ENCODE results near the gene CCR2.

CCR2 gene

DNA sequence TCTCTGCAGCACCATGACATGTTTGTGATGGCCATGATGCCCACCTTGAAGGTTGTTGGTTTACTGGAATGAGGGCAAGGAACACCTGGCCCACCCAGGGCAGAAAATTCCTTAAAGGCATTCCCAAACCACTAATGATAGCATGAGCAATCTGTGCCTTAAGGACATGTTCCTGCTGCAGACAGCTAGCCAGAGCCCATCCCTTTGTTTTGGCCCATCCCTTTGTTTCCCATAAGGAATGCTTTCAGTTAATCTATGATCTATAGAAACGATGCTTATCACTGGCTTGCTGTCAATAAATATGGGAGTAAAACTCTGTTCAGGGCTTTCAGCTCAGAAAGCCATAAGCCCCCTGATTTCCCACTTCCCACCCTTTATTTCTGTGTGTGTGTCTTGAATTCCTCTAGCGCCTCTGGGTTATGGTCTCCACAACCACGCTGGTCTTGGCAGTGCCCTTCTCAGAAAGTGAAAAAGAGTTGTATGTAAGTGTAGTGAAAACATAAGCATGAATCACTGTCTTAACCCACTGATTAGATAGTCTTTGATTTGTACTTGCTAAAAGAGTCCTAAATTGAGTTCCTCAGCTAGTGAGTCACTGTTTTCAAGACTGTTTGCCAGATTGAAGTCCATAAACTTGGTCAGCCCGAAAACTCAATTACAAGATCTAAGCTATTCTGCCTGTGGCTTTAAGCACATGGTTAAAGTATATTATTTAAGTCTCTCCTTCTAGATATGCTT, 19.0 kb upstream of the CCR2 start:
- Histone ChIP-seq H3K27me3 (ENCODE audit: insufficient read depth, low read length, poor library complexity, severe bottlenecking) (no peaks in the 10 kb centered on the region), H3K9ac (ENCODE audit: low read depth, low read length, poor library complexity, severe bottlenecking) (no peak overlapping the region), H3K4me3 (ENCODE audit: low read length, poor library complexity, severe bottlenecking) (no peak overlapping the region), H3K4me1 (ENCODE audit: insufficient read depth, low read length, poor library complexity, severe bottlenecking) (peaks cover 8% of the 10 kb centered on the region), H3K9me3 (ENCODE audit: insufficient read depth, low read depth, low read length) (peaks cover 9% of the 10 kb centered on the region; the same call in 1 of the 2 replicates), H3K79me2 (ENCODE audit: insufficient read depth, low read length) (no peaks in the 10 kb centered on the region), H3K36me3 (ENCODE audit: insufficient read depth, low read length) (no peaks in the 10 kb centered on the region), H3K4me2 (ENCODE audit: low read depth, low read length, poor library complexity, severe bottlenecking) (no peak overlapping the region), H3F3A (ENCODE audit: low read depth) (no peaks in the 10 kb centered on the region), H3K9me2 (replicated peaks; ENCODE audit: low read depth, low read length) (no peaks in the 10 kb centered on the region), H4K20me1 (ENCODE audit: insufficient read depth, low read length, poor library complexity, severe bottlenecking) (no peaks in the 10 kb centered on the region), H2AFZ (ENCODE audit: low read length) (no peak overlapping the region)
- no peak for TF ChIP-seq CTCF (conservative IDR thresholded peaks at IDR 0.05; ENCODE audit: low read length)
- no peak for TF ChIP-seq EZH2phosphoT487 (IDR thresholded peaks at IDR 0.05; ENCODE audit: borderline replicate concordance)

DNA sequence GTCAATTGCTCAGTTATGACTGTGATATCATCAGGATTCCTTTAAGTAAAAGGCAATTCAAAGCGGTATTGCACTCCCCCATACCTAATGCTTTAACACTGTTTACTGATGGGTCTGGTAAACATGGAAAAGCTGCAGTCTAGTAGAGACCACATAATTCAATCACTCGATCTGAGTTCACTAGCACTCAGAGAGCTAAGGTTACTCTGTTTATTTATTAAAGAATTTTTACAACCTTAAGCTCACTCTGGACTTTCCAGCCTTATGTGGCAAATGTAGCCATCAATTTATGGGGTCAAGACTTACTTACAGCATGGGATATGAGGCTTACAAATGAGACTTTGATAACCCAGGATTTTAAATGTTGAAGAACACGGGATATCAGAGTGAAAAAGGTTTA, 18.4 kb upstream of the CCR2 start:
- H3K9ac ChIP-seq (ENCODE audit: low read depth, low read length, poor library complexity, severe bottlenecking) = no peak overlapping the region
- no peaks in the 10 kb centered on the region for H3K36me3 ChIP-seq (ENCODE audit: insufficient read depth, low read length)
- H3K9me3 ChIP-seq (ENCODE audit: insufficient read depth, low read depth, low read length) = peaks cover 9% of the 10 kb centered on the region; the same call in 1 of the 2 replicates

DNA sequence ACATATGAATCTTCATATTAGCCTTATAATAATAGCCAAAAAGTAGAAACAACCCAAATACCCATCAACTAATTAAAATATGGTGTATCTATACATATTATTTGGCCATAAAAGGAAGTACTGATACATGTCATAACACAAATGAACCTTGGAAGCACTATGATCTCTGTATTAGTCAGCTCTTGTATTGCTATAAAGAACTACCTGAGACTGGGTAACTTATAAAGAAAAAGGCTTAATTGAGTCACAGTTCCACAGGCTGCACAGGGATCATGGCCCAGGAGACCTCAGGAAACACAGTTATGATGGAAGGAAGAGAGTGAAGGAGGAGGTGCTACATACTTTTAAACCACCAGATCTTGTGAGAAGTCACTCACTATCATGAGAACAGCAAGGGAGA, 16.0 kb upstream of the CCR2 start:
- Histone ChIP-seq H3K9me2 (replicated peaks; ENCODE audit: low read depth, low read length) (no peaks in the 10 kb centered on the region), H3K36me3 (ENCODE audit: insufficient read depth, low read length) (no peaks in the 10 kb centered on the region), H3K9ac (ENCODE audit: low read depth, low read length, poor library complexity, severe bottlenecking) (no peak overlapping the region), H3K4me1 (ENCODE audit: insufficient read depth, low read length, poor library complexity, severe bottlenecking) (peaks cover 8% of the 10 kb centered on the region), H3K27me3 (ENCODE audit: insufficient read depth, low read length, poor library complexity, severe bottlenecking) (no peaks in the 10 kb centered on the region), H3K4me2 (ENCODE audit: low read depth, low read length, poor library complexity, severe bottlenecking) (no peak overlapping the region), H3K4me3 (ENCODE audit: low read length, poor library complexity, severe bottlenecking) (no peak overlapping the region), H2AFZ (ENCODE audit: low read length) (no peak overlapping the region), H3F3A (ENCODE audit: low read depth) (no peaks in the 10 kb centered on the region), H3K9me3 (ENCODE audit: insufficient read depth, low read depth, low read length) (peaks cover 9% of the 10 kb centered on the region; the same call in 1 of the 2 replicates), H4K20me1 (ENCODE audit: insufficient read depth, low read length, poor library complexity, severe bottlenecking) (no peaks in the 10 kb centered on the region), H3K79me2 (ENCODE audit: insufficient read depth, low read length) (no peaks in the 10 kb centered on the region)
- no peak for TF ChIP-seq CTCF (conservative IDR thresholded peaks at IDR 0.05; ENCODE audit: low read length)
- TF ChIP-seq EZH2phosphoT487 (IDR thresholded peaks at IDR 0.05; ENCODE audit: borderline replicate concordance) = no peak

More for the DNA sequence above, 18.4 kb upstream of the CCR2 start:
- no peaks in the 10 kb centered on the region for H3K79me2 ChIP-seq (ENCODE audit: insufficient read depth, low read length)
- TF ChIP-seq CTCF (conservative IDR thresholded peaks at IDR 0.05; ENCODE audit: low read length) = no peak
- TF ChIP-seq EZH2phosphoT487 (IDR thresholded peaks at IDR 0.05; ENCODE audit: borderline replicate concordance) = no peak
- no peak overlapping the region for H3K4me2 ChIP-seq (ENCODE audit: low read depth, low read length, poor library complexity, severe bottlenecking)
- no peak overlapping the region for H2AFZ ChIP-seq (ENCODE audit: low read length)
- no peak overlapping the region for H3K4me3 ChIP-seq (ENCODE audit: low read length, poor library complexity, severe bottlenecking)
- no peaks in the 10 kb centered on the region for H4K20me1 ChIP-seq (ENCODE audit: insufficient read depth, low read length, poor library complexity, severe bottlenecking)
- no peaks in the 10 kb centered on the region for H3K27me3 ChIP-seq (ENCODE audit: insufficient read depth, low read length, poor library complexity, severe bottlenecking)
- peaks cover 8% of the 10 kb centered on the region for H3K4me1 ChIP-seq (ENCODE audit: insufficient read depth, low read length, poor library complexity, severe bottlenecking)
- no peaks in the 10 kb centered on the region for H3F3A ChIP-seq (ENCODE audit: low read depth)
- H3K9me2 ChIP-seq (replicated peaks; ENCODE audit: low read depth, low read length) = no peaks in the 10 kb centered on the region
